GM21717 (cell line): ENCODE data around the gene MMS19.

Source experiments
- ATAC-seq: cut with Tn5 transposase; IDR thresholded peaks from one replicate; pipeline ENCODE4 v1.9.1; 2021; ENCODE audit warnings: mild to moderate bottlenecking, moderate library complexity; ENCODE audit not compliant: unreplicated experiment

Gene MMS19

GRCh38 chr10:97525683-97526110 is 27.5 kb upstream of the MMS19 start:
- ATAC-seq: no peak

- no peak for ATAC-seq
These were observed 26.9 kb upstream of the MMS19 start for GRCh38 chr10:97525086-97525485.

- no peak for ATAC-seq
These were observed 24.7 kb upstream of the MMS19 start for GRCh38 chr10:97522937-97523336.

DNA sequence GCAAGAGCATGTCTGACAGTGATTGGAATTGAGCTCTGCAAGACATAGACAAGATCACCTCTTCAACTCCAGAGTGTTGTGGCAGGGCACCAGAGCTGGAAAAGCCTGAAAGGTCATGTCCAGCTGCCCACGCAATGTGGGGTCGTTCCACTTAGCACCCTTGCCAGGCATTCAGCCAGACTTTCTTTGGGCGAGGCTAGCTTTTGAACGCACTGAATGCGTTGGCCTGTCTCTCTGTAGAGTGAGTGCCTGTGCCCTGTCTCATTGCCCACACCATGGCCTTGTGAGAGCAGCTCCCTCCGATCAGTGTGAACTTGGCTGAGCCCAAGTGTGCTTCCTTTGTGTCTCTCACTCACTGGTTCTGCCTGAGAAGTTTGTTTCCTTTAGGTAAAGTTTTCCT is 23.8 kb upstream of the MMS19 start:
- no peak for ATAC-seq

GRCh38 chr10:97520978-97521761 is 22.9 kb upstream of the MMS19 start:
- ATAC-seq: no peak

- ATAC-seq: no peak
These were observed 22.3 kb upstream of the MMS19 start for GRCh38 chr10:97520520-97520919.

GRCh38 chr10:97519342-97519741 is 21.1 kb upstream of the MMS19 start:
- ATAC-seq: no peak

DNA sequence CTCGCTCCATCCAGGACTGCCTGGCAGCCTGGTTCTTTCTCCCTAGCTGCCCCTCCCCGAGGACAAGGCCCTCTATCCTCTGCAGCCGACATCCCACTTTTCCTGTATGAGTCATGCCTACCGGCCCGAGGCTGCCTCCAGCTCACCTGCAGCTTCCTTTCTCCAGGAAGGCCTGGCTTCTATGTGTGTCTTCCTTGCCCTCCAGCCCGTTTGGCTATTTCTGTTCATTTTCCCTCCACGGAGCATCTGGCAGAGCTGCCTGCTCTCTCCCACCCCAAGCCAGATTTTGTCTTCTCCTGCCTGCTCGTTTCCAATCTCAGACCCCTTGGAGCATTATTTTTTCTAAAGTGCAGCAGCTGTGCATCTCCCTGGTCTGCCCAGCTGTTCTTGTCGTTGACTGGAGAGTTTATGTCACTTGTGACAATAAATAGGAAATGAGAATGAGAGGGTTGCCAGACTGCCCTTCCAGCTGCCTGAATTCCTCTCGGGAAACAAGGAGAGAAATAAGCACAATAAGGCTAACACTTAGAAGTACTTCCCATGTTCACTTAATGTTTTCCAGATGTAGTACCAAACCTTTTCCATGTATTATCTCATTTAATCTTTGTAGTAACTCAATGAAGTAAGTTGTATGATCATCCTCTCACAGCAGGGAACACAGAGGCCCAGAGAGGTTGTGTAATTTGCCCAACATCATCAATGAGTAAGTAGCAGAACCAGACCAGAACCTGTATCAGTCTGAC is 20.2 kb upstream of the MMS19 start:
- no peak for ATAC-seq

GRCh38 chr10:97517778-97518300 is 19.6 kb upstream of the MMS19 start:
- no peak for ATAC-seq

DNA sequence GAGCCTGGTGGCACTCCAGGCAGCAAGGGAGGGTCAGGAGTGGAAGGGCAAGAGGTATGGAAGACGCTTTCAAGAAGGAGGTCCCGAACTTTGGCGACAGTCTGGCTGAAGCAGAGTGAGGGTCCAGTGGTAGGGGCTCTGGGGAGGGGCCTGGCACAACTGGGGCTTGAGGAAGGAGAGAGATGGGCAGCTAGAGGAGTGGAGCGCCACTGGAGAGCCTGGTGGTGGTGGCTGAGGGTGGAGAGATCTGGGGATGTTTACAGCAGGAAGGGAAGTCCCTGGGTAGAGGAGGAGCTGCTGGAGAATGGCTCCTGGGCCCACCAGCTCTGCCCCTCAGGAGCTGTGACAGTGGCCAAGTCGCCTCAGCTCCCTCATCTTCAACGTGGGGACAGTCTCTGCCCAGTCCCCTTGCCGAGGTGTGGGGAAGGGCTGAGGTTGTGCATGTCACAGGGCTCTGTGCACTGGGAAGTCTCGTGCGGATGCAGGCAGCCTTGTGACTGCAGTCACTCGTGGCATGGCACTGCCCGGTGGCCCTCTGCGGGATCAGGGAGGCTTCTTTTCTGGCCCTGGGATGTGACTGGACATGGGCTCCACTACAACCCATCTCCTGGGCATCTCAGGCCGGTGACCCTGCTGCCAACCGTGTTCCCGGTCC is 19.0 kb upstream of the MMS19 start:
- ATAC-seq: no peak

DNA sequence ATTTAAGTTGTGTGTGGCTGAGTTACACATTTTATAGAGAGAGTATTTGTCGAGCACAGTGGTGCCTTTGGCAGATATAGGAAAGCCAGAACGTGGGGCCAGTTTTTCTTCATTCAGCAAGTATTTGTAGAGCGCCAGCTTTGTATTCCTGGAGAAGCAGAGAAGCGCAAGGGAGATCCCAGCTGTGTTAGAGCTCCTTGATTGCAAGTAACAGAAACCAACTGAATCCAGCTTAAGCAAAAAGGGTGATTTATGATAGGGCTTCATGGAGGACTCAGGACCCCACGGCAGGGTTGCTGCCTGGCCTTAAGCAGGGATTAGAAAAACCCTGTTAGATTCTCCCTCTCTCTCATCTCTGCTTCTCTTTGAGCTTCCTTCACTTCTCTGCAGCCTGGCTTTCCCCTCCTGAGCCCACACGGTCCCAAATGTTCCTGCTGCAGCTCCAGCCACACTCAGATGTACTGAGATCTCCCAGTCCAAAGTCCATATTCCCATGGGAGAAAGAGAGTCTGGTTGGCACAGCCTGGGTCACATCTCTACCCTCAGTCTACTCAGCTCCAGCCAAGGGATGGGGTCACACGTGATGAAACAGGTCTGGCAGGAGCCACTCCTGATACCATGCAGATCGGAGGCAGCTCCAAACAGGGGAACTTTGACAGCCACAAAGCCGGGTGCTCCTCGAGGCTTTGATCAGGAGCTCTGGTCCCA is 17.2 kb upstream of the MMS19 start:
- ATAC-seq: no peak

GRCh38 chr10:97514344-97514743 is 16.1 kb upstream of the MMS19 start:
- ATAC-seq: no peak

GRCh38 chr10:97512993-97513392 is 14.8 kb upstream of the MMS19 start:
- ATAC-seq: no peak

GRCh38 chr10:97511711-97512440 is 13.7 kb upstream of the MMS19 start:
- no peak for ATAC-seq

GRCh38 chr10:97510686-97511085 is 12.5 kb upstream of the MMS19 start:
- ATAC-seq: no peak

GRCh38 chr10:97509120-97509680 is 11.0 kb upstream of the MMS19 start:
- no peak for ATAC-seq

- ATAC-seq: no peak
These were observed 10.1 kb upstream of the MMS19 start for GRCh38 chr10:97508342-97508741.

DNA sequence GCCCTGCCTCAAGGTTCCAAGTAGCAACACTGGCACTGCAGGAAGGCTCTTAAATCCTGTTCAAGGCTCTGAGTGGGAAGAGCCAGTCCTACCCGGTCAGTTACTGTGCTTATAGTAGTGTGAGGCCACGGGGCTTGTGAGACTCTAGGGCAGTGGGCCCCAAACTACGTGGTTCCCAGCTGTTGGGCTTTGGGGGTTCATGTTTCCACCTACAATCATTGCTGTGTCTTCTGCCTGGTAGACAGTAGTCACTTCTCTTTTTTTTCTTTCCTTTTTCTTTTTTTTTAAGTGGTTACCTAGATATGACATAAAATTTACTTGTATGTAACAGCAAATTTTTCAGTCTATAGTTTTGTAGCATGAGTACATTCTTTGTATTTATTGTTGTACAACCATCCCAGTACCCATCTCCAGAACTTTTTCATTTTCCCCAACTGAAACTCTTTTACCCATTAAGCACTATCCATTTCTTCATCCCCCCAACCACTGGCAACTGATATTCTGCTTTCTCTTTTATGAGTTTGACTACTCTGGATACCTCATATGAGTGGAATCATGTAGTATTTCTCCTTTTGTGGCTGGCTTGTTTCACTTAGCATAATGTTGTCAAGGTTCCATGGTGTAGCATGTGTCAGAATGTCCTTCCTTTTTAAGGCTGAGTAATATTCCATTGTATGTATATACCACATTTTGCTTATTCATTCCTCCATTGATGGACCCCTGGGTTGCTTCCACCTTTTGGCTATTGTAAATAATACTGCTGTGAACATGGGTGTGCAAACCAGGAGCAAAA is 8.2 kb upstream of the MMS19 start:
- no peak for ATAC-seq

GRCh38 chr10:97505152-97505551 is 6.9 kb upstream of the MMS19 start:
- ATAC-seq: no peak
